Parathyroid adenoma (tissue), 2 donors: Measurements from ENCODE around the gene TTN.

ENCODE experiments used
- H2AFZ ChIP-seq: fragments of 300-600 bp; sonication (generic); one replicate; pipeline ENCODE4 v1.7.0; 2017; ENCODE audit warnings: antibody characterized with exemption, mild to moderate bottlenecking
- H3K27ac ChIP-seq: fragments of 300-600 bp; sonication (generic); one replicate; pipeline ENCODE4 v1.7.0; 2017
- H3K27me3 ChIP-seq: fragments of 300-600 bp; sonication (generic); one replicate; pipeline ENCODE4 v1.7.0; 2017; ENCODE audit warnings: low read length; ENCODE audit not compliant: control insufficient read depth, insufficient read depth
- H3K36me3 ChIP-seq: fragments of 300-600 bp; sonication (generic); one replicate; pipeline ENCODE4 v1.7.0; 2017; ENCODE audit warnings: low read length; ENCODE audit not compliant: control insufficient read depth, insufficient read depth
- H3K4me1 ChIP-seq: fragments of 300-600 bp; sonication (generic); one replicate; pipeline ENCODE4 v1.7.0; 2017; ENCODE audit warnings: control low read depth
- H3K4me2 ChIP-seq: fragments of 300-600 bp; sonication (generic); one replicate; pipeline ENCODE4 v1.7.0; 2017; ENCODE audit warnings: low read length
- H3K4me3 ChIP-seq: fragments of 300-600 bp; sonication (generic); one replicate; pipeline ENCODE4 v1.7.0; 2017; ENCODE audit warnings: low read depth, low read length
- H3K79me2 ChIP-seq: fragments of 300-600 bp; sonication (generic); one replicate; pipeline ENCODE4 v1.7.0; 2017; ENCODE audit warnings: control low read depth
- H3K9ac ChIP-seq: fragments of 300-600 bp; sonication (generic); one replicate; pipeline ENCODE4 v1.7.0; 2017; ENCODE audit warnings: mild to moderate bottlenecking
- H3K9me3 ChIP-seq: fragments of 300-600 bp; sonication (generic); one replicate; pipeline ENCODE4 v1.7.0; 2017; ENCODE audit warnings: low read length; ENCODE audit not compliant: control insufficient read depth
- CTCF ChIP-seq: fragments of 300-600 bp; sonication (generic); IDR thresholded peaks from one replicate; pipeline ENCODE4 v1.7.0; 2017; ENCODE audit warnings: antibody characterized with exemption, mild to moderate bottlenecking
- donor health status: primary hyperparathyroidism.

Gene TTN

DNA sequence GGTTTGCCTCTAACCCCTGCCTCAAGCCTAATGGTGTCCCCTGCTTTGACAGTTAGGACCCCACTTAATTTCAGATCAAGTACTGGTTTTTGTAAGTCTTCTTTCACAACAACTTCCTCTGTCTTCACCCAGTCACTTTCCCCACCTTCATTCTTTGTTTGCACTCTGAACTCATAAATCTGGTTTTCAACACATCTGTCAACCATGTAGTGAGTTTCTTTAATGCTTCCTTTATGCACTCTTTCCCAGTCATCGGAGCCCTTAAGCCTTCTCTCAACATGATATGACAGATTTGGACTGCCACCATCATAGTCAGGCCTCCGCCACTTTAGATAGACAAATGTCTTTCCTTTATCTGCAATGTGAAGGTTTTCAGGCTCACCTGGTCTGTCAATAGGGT, 217.9 kb downstream of the TTN start:
- Histone ChIP-seq H3K27me3 (no peaks in the 10 kb centered on the region), H3K79me2 (no peaks in the 10 kb centered on the region), H3K4me1 (no peaks in the 10 kb centered on the region), H3K9ac (no peak overlapping the region), H3K36me3 (no peaks in the 10 kb centered on the region), H3K4me2 (no peak overlapping the region), H3K9me3 (no peaks in the 10 kb centered on the region), H3K4me3 (no peak overlapping the region), H2AFZ (no peak overlapping the region), H3K27ac (no peak overlapping the region)
- no peak for TF ChIP-seq CTCF

GRCh38 chr2:178584666-178585065, 222.6 kb downstream of the TTN start:
- Histone ChIP-seq H3K4me3 (no peak overlapping the region), H3K9me3 (no peaks in the 10 kb centered on the region), H3K27ac (no peak overlapping the region), H3K4me1 (no peaks in the 10 kb centered on the region), H3K79me2 (no peaks in the 10 kb centered on the region), H3K27me3 (no peaks in the 10 kb centered on the region), H3K4me2 (no peak overlapping the region), H3K9ac (no peak overlapping the region), H2AFZ (no peak overlapping the region), H3K36me3 (no peaks in the 10 kb centered on the region)
- no peak for TF ChIP-seq CTCF

DNA sequence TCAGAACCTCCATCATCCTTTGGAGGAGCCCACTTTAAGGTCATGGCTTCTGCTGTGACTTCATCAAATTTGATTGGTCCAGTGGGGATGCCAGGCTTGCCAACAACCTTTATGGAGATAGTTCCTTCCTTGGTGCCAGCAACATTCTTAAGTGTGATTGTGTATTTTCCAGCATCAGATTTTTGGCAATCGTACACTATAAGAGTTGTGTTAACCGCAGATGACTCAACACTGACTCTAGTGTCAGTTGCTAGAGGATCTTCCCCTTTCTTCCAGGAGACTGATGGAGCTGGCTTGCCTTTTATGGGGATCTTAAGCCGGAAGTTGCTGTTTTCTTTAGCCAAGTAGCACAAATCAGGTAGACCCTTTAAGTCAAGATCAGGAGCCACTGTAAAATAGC, 228.2 kb downstream of the TTN start:
- Histone ChIP-seq H3K27ac (no peak overlapping the region), H3K4me1 (no peaks in the 10 kb centered on the region), H3K4me3 (no peak overlapping the region), H2AFZ (no peak overlapping the region), H3K9me3 (no peaks in the 10 kb centered on the region), H3K4me2 (no peak overlapping the region), H3K9ac (no peak overlapping the region), H3K36me3 (no peaks in the 10 kb centered on the region), H3K27me3 (no peaks in the 10 kb centered on the region), H3K79me2 (no peaks in the 10 kb centered on the region)
- no peak for TF ChIP-seq CTCF

GRCh38 chr2:178574789-178575188, 232.4 kb downstream of the TTN start:
- Histone ChIP-seq H3K27ac (no peak overlapping the region), H3K9me3 (no peaks in the 10 kb centered on the region), H3K79me2 (no peaks in the 10 kb centered on the region), H3K4me2 (no peak overlapping the region), H3K27me3 (no peaks in the 10 kb centered on the region), H3K36me3 (no peaks in the 10 kb centered on the region), H3K4me1 (no peaks in the 10 kb centered on the region), H2AFZ (no peak overlapping the region), H3K9ac (no peak overlapping the region), H3K4me3 (no peak overlapping the region)
- no peak for TF ChIP-seq CTCF

DNA sequence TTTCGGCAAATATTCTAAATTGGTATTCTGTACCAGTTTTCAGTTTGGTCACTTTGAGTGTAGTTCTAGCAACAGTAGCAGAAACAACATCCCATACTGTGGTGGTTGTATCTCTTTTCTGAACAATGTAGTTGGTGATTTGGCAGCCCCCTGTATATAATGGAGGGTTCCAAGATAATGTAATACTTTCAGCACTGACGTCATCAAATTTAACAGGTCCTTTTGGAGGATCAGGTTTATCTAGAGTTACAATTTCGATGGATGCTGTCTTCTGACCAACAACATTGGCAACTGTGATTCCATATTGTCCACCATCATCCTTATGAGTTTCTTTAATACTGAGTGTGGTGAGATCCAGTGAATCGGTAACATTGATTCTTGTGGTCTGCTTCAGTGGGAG, 239.0 kb downstream of the TTN start:
- Histone ChIP-seq H3K4me1 (no peaks in the 10 kb centered on the region), H3K36me3 (no peaks in the 10 kb centered on the region), H3K4me2 (no peak overlapping the region), H3K27ac (no peak overlapping the region), H2AFZ (no peak overlapping the region), H3K4me3 (no peak overlapping the region), H3K9ac (no peak overlapping the region), H3K79me2 (no peaks in the 10 kb centered on the region), H3K27me3 (no peaks in the 10 kb centered on the region), H3K9me3 (no peaks in the 10 kb centered on the region)
- no peak for TF ChIP-seq CTCF
